DND-41 (cell line): ENCODE measurements around the gene MPV17.

Experiments
- EZH2 ChIP-seq: IDR thresholded peaks from 3 replicates; pipeline ENCODE4 v1.6.1; 2012; ENCODE audit warnings: borderline replicate concordance, low read depth, mild to moderate bottlenecking, moderate library complexity, low read length, inconsistent platforms; ENCODE audit not compliant: severe bottlenecking
- TF ChIP-seq, protein P1 (sequence below): IDR thresholded peaks from 2 replicates; pipeline ENCODE4 v1.5.1; 2012; ENCODE audit warnings: borderline replicate concordance, low read length, moderate library complexity, mild to moderate bottlenecking; ENCODE audit not compliant: poor library complexity, severe bottlenecking; ENCODE audit errors: extremely low read depth

DNA sequence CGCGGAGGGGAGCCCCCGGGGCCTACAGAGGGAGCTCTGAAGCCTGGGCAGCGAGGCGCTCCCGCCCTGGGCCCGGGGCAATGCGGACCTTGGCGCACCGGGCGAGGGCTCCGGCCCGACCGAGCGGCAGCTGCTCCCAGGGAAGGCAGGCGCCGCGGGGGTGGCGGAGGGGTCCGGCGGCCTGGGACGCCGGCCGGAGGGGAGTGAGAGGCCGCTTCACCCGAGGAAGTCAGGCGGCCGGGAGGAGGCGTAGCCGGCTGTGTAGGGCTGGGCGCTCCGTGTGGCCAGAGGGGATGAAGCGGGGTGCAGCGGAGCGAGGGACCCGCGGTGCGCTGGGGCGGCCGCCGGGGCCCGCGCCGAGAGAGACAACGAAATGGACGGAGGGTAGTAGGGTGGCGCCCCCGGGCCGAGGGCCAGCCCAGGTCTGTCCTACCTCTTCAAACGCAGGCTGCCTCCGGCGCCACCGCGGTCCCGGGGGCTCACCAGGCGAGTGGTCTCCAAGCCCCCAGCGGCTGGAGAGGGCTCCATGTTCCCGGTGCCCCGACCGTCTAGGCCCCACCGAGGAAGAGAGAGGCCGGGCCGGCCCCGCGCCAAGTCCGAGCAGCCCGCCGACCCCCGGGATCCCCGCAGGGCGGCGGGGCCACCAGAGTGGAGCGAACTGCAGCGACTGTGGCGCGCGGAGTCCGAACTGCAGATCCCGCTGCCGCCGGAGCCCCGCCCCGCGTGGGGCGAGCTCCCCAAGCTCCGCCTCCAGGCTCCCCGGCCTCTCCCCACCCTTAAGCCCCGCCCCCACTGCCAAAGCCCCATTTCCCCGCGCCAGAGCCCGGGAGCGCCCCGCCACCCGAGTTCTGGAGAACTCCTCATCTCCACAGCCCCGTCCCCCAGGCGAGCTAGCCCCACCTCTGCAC lies 60.3 kb downstream of the MPV17 start, which contains the start of gene SLC30A3:
- TF ChIP-seq, protein P1, sequence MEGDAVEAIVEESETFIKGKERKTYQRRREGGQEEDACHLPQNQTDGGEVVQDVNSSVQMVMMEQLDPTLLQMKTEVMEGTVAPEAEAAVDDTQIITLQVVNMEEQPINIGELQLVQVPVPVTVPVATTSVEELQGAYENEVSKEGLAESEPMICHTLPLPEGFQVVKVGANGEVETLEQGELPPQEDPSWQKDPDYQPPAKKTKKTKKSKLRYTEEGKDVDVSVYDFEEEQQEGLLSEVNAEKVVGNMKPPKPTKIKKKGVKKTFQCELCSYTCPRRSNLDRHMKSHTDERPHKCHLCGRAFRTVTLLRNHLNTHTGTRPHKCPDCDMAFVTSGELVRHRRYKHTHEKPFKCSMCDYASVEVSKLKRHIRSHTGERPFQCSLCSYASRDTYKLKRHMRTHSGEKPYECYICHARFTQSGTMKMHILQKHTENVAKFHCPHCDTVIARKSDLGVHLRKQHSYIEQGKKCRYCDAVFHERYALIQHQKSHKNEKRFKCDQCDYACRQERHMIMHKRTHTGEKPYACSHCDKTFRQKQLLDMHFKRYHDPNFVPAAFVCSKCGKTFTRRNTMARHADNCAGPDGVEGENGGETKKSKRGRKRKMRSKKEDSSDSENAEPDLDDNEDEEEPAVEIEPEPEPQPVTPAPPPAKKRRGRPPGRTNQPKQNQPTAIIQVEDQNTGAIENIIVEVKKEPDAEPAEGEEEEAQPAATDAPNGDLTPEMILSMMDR: no peak
- no peak for TF ChIP-seq EZH2
